Measurements from ENCODE around the gene TMEM86B. TPM values are rescaled to one million over a fixed set of nuclear protein-coding genes. Genes with fewer than 3 reads are reported as not detected.

The TMEM86B gene
- total RNA-seq, 1 experiment from 2014 or later = 4.8 TPM

GRCh38 chr19:55248704-55249103, 20.1 kb upstream of the TMEM86B start:
- H3K27ac ChIP-seq (ENCODE audit: low read depth, low read length, poor library complexity, severe bottlenecking) = no peak overlapping the region
- H3K27me3 ChIP-seq (replicated peaks; ENCODE audit: insufficient read depth, low read depth, low read length, poor library complexity) = no peaks in the 10 kb centered on the region
- no peaks in the 10 kb centered on the region for H3K4me1 ChIP-seq (ENCODE audit: insufficient read depth, low read length, poor library complexity, severe bottlenecking)
- peaks cover 27% of the 10 kb centered on the region for H3K36me3 ChIP-seq (ENCODE audit: insufficient read depth, low read length, poor library complexity, severe bottlenecking)
- POLR2A ChIA-PET (ENCODE audit: low non-redundant PET) = no interaction called here
- TF ChIP-seq CTCF (conservative IDR thresholded peaks at IDR 0.05; ENCODE audit: low read depth, low read length) (no peak), EZH2 (IDR thresholded peaks at IDR 0.05; ENCODE audit: borderline replicate concordance, low read depth, low read length, poor library complexity, severe bottlenecking) (no peak)
- intact Hi-C loops (cut with micrococcal nuclease; ENCODE audit: unreplicated experiment) = no loop called here
- DNase-seq (ENCODE audit: low spot score) = no peak
- no TSS peak for BruUV-seq (replicated peaks)
- no peaks in the 10 kb centered on the region for H3K9me3 ChIP-seq (ENCODE audit: low read depth, low read length, poor library complexity, severe bottlenecking)
- CTCF ChIA-PET = no interaction called here
- no peak overlapping the region for H3K4me3 ChIP-seq (ENCODE audit: low read depth, low read length, poor library complexity, severe bottlenecking)

GRCh38 chr19:55248166-55248675, 19.7 kb upstream of the TMEM86B start:
- no peak for TF ChIP-seq EZH2 (IDR thresholded peaks at IDR 0.05; ENCODE audit: borderline replicate concordance, low read depth, low read length, poor library complexity, severe bottlenecking)
- no peak for TF ChIP-seq CTCF (conservative IDR thresholded peaks at IDR 0.05; ENCODE audit: low read depth, low read length)
- H3K9me3 ChIP-seq (ENCODE audit: low read depth, low read length, poor library complexity, severe bottlenecking) = no peaks in the 10 kb centered on the region
- ChIA-PET POLR2A (ENCODE audit: low non-redundant PET) (no interaction called here), CTCF (no interaction called here)
- peaks cover 31% of the 10 kb centered on the region for H3K36me3 ChIP-seq (ENCODE audit: insufficient read depth, low read length, poor library complexity, severe bottlenecking)
- intact Hi-C loops (cut with micrococcal nuclease; ENCODE audit: unreplicated experiment) = no loop called here
- no peaks in the 10 kb centered on the region for H3K4me1 ChIP-seq (ENCODE audit: insufficient read depth, low read length, poor library complexity, severe bottlenecking)
- H3K27me3 ChIP-seq (replicated peaks; ENCODE audit: insufficient read depth, low read depth, low read length, poor library complexity) = no peaks in the 10 kb centered on the region
- no peak overlapping the region for H3K4me3 ChIP-seq (ENCODE audit: low read depth, low read length, poor library complexity, severe bottlenecking)
- no TSS peak for BruUV-seq (replicated peaks)
- H3K27ac ChIP-seq (ENCODE audit: low read depth, low read length, poor library complexity, severe bottlenecking) = no peak overlapping the region
- DNase-seq (ENCODE audit: low spot score) = no peak

- CTCF ChIA-PET = no interaction called here
- Histone ChIP-seq H3K27ac (ENCODE audit: low read depth, low read length, poor library complexity, severe bottlenecking) (no peak overlapping the region), H3K4me3 (ENCODE audit: low read depth, low read length, poor library complexity, severe bottlenecking) (no peak overlapping the region), H3K36me3 (ENCODE audit: insufficient read depth, low read length, poor library complexity, severe bottlenecking) (peaks cover 31% of the 10 kb centered on the region), H3K9me3 (ENCODE audit: low read depth, low read length, poor library complexity, severe bottlenecking) (no peaks in the 10 kb centered on the region), H3K4me1 (ENCODE audit: insufficient read depth, low read length, poor library complexity, severe bottlenecking) (no peaks in the 10 kb centered on the region), H3K27me3 (replicated peaks; ENCODE audit: insufficient read depth, low read depth, low read length, poor library complexity) (no peaks in the 10 kb centered on the region)
- no peak for DNase-seq (ENCODE audit: low spot score)
- intact Hi-C loops (cut with micrococcal nuclease; ENCODE audit: unreplicated experiment) = no loop called here
- POLR2A ChIA-PET (ENCODE audit: low non-redundant PET) = no interaction called here
- no TSS peak for BruUV-seq (replicated peaks)
- TF ChIP-seq EZH2 (IDR thresholded peaks at IDR 0.05; ENCODE audit: borderline replicate concordance, low read depth, low read length, poor library complexity, severe bottlenecking) = no peak
- no peak for TF ChIP-seq CTCF (conservative IDR thresholded peaks at IDR 0.05; ENCODE audit: low read depth, low read length)
Observed at GRCh38 chr19:55247621-55248099, 19.1 kb upstream of the TMEM86B start.

Measured in A673 (cell line).